ENCODE data around the gene SYNPR.

SYNPR gene

DNA sequence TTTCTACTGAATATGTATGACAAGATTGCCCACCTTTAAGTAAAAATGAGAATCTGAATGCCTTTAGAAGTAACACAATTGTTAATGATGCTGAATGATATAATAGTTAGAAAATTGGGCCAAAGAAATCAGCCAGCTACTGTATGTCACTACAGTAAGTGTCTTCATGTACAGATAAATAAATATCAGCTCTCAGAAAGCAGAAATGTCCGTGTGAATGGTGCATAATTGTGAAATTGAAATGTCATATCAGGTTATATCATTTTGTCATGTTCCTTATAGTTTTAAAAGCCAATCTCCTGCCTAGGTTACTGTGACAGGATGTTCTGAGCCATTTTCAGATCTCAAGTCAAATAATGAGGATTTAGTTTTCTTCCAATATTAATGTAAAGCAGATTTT lies 283.8 kb downstream of the SYNPR start:
- no peaks in the 10 kb centered on the region for H3K36me3 ChIP-seq (replicated peaks; ENCODE audit: low read depth, low read length)
- TF ChIP-seq CTCF (IDR thresholded peaks at IDR 0.05; ENCODE audit: low read depth, low read length): no peak
- TF ChIP-seq EZH2phosphoT487 (IDR thresholded peaks at IDR 0.05; ENCODE audit: low read depth): no peak
- H2AFZ ChIP-seq (ENCODE audit: low read depth, low read length): no peak overlapping the region
- H4K20me1 ChIP-seq (ENCODE audit: insufficient read depth, low read length): no peaks in the 10 kb centered on the region
- H3K27ac ChIP-seq (ENCODE audit: low read length): no peak overlapping the region
- H3K4me2 ChIP-seq (ENCODE audit: low read length): no peak overlapping the region
- H3K4me3 ChIP-seq (ENCODE audit: low read length): no peak overlapping the region
- H3K27me3 ChIP-seq (ENCODE audit: low read depth, low read length): no peaks in the 10 kb centered on the region
- no peaks in the 10 kb centered on the region for H3K9me3 ChIP-seq (ENCODE audit: insufficient read depth, low read length)
- no peak overlapping the region for H3K9ac ChIP-seq (ENCODE audit: low read length)
- no peaks in the 10 kb centered on the region for H3K79me2 ChIP-seq (ENCODE audit: low read length)
- H3K4me1 ChIP-seq (ENCODE audit: low read length): no peaks in the 10 kb centered on the region

DNA sequence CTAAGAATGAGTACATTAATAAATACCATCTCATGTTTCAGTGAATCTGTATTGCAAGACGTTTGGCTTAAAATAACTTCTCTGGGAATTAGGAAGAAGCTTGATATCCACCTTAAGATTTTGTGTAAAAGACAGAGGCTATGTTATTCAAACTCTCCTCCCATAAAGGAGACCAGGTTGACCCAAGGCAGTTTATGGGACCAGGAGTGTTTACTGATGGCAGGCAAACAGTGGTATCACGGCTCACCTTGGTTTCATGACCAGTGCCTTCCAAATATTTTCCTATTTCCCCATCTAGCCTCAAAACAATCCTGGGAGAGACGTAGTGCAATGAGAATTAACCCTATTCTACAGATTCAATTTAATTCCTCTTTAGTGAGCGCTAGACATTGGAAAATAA lies 284.2 kb downstream of the SYNPR start:
- Histone ChIP-seq H3K27ac (ENCODE audit: low read length) (no peak overlapping the region), H3K27me3 (ENCODE audit: low read depth, low read length) (no peaks in the 10 kb centered on the region)

GRCh38 chr3:63563572-63563971 lies 285.5 kb downstream of the SYNPR start:
- TF ChIP-seq EZH2phosphoT487 (IDR thresholded peaks at IDR 0.05; ENCODE audit: low read depth) (no peak), CTCF (IDR thresholded peaks at IDR 0.05; ENCODE audit: low read depth, low read length) (no peak)
- Histone ChIP-seq H3K4me2 (ENCODE audit: low read length) (no peak overlapping the region), H3K4me1 (ENCODE audit: low read length) (no peaks in the 10 kb centered on the region)

More for the DNA sequence above, 284.2 kb downstream of the SYNPR start:
- Histone ChIP-seq H3K4me2 (ENCODE audit: low read length) (no peak overlapping the region), H4K20me1 (ENCODE audit: insufficient read depth, low read length) (no peaks in the 10 kb centered on the region), H3K9me3 (ENCODE audit: insufficient read depth, low read length) (no peaks in the 10 kb centered on the region), H3K36me3 (replicated peaks; ENCODE audit: low read depth, low read length) (no peaks in the 10 kb centered on the region), H3K4me1 (ENCODE audit: low read length) (no peaks in the 10 kb centered on the region), H2AFZ (ENCODE audit: low read depth, low read length) (no peak overlapping the region), H3K4me3 (ENCODE audit: low read length) (no peak overlapping the region), H3K79me2 (ENCODE audit: low read length) (no peaks in the 10 kb centered on the region), H3K9ac (ENCODE audit: low read length) (no peak overlapping the region)
- TF ChIP-seq EZH2phosphoT487 (IDR thresholded peaks at IDR 0.05; ENCODE audit: low read depth) (no peak), CTCF (IDR thresholded peaks at IDR 0.05; ENCODE audit: low read depth, low read length) (no peak)

GRCh38 chr3:63565220-63565619 lies 287.1 kb downstream of the SYNPR start:
- H3K9me3 ChIP-seq (ENCODE audit: insufficient read depth, low read length): no peaks in the 10 kb centered on the region
- H3K9ac ChIP-seq (ENCODE audit: low read length): no peak overlapping the region
- H3K79me2 ChIP-seq (ENCODE audit: low read length): no peaks in the 10 kb centered on the region
- no peaks in the 10 kb centered on the region for H3K36me3 ChIP-seq (replicated peaks; ENCODE audit: low read depth, low read length)
- no peaks in the 10 kb centered on the region for H4K20me1 ChIP-seq (ENCODE audit: insufficient read depth, low read length)
- no peak overlapping the region for H3K27ac ChIP-seq (ENCODE audit: low read length)
- H3K4me3 ChIP-seq (ENCODE audit: low read length): no peak overlapping the region
- TF ChIP-seq CTCF (IDR thresholded peaks at IDR 0.05; ENCODE audit: low read depth, low read length) (no peak), EZH2phosphoT487 (IDR thresholded peaks at IDR 0.05; ENCODE audit: low read depth) (no peak)
- no peak overlapping the region for H3K4me2 ChIP-seq (ENCODE audit: low read length)
- H3K4me1 ChIP-seq (ENCODE audit: low read length): no peaks in the 10 kb centered on the region
- H3K27me3 ChIP-seq (ENCODE audit: low read depth, low read length): no peaks in the 10 kb centered on the region
- H2AFZ ChIP-seq (ENCODE audit: low read depth, low read length): no peak overlapping the region

More at GRCh38 chr3:63563572-63563971, 285.5 kb downstream of the SYNPR start:
- Histone ChIP-seq H3K79me2 (ENCODE audit: low read length) (no peaks in the 10 kb centered on the region), H3K27ac (ENCODE audit: low read length) (no peak overlapping the region), H3K27me3 (ENCODE audit: low read depth, low read length) (no peaks in the 10 kb centered on the region), H2AFZ (ENCODE audit: low read depth, low read length) (no peak overlapping the region), H3K36me3 (replicated peaks; ENCODE audit: low read depth, low read length) (no peaks in the 10 kb centered on the region), H3K4me3 (ENCODE audit: low read length) (no peak overlapping the region), H3K9me3 (ENCODE audit: insufficient read depth, low read length) (no peaks in the 10 kb centered on the region), H3K9ac (ENCODE audit: low read length) (no peak overlapping the region), H4K20me1 (ENCODE audit: insufficient read depth, low read length) (no peaks in the 10 kb centered on the region)
